Measurements from ENCODE around the gene CAMKK2.

CAMKK2 gene

GRCh38 chr12:121263206-121263935, 33.1 kb downstream of the CAMKK2 start:
- Histone ChIP-seq H3K4me2 (ENCODE audit: low read length) (no peak overlapping the region), H2AFZ (ENCODE audit: low read length) (no peak overlapping the region), H3K9ac (ENCODE audit: low read length) (no peak overlapping the region), H3F3A (ENCODE audit: insufficient read depth, low read length) (no peaks in the 10 kb centered on the region), H3K9me3 (ENCODE audit: low read length) (no peaks in the 10 kb centered on the region), H3K9me2 (ENCODE audit: low read depth, low read length) (no peaks in the 10 kb centered on the region), H3K27me3 (ENCODE audit: insufficient read depth, low read length) (no peaks in the 10 kb centered on the region), H3K4me1 (ENCODE audit: insufficient read depth, low read length, severe bottlenecking) (no peaks in the 10 kb centered on the region), H4K20me1 (ENCODE audit: insufficient read depth, low read length) (no peaks in the 10 kb centered on the region), H3K4me3 (ENCODE audit: low read depth, low read length, poor library complexity, severe bottlenecking) (no peak overlapping the region), H3K36me3 (ENCODE audit: insufficient read depth, low read length) (peaks cover 47% of the 10 kb centered on the region), H3K27ac (ENCODE audit: low read depth, low read length, poor library complexity, severe bottlenecking) (no peak overlapping the region), H3K79me2 (ENCODE audit: insufficient read depth, low read length) (no peaks in the 10 kb centered on the region)
- TF ChIP-seq CTCF (IDR thresholded peaks at IDR 0.05; ENCODE audit: low read length): no peak
- no peak for TF ChIP-seq EZH2 (IDR thresholded peaks at IDR 0.05; ENCODE audit: borderline replicate concordance, low read length)

- Histone ChIP-seq H3K9me2 (ENCODE audit: low read depth, low read length) (no peaks in the 10 kb centered on the region), H3K27me3 (ENCODE audit: insufficient read depth, low read length) (no peaks in the 10 kb centered on the region), H3K79me2 (ENCODE audit: insufficient read depth, low read length) (no peaks in the 10 kb centered on the region), H3K27ac (ENCODE audit: low read depth, low read length, poor library complexity, severe bottlenecking) (no peak overlapping the region), H3K4me3 (ENCODE audit: low read depth, low read length, poor library complexity, severe bottlenecking) (no peak overlapping the region), H3K9me3 (ENCODE audit: low read length) (no peaks in the 10 kb centered on the region), H3F3A (ENCODE audit: insufficient read depth, low read length) (no peaks in the 10 kb centered on the region), H2AFZ (ENCODE audit: low read length) (no peak overlapping the region), H3K36me3 (ENCODE audit: insufficient read depth, low read length) (peaks cover 43% of the 10 kb centered on the region), H3K4me2 (ENCODE audit: low read length) (no peak overlapping the region), H3K4me1 (ENCODE audit: insufficient read depth, low read length, severe bottlenecking) (peaks cover 3% of the 10 kb centered on the region), H4K20me1 (ENCODE audit: insufficient read depth, low read length) (no peaks in the 10 kb centered on the region), H3K9ac (ENCODE audit: low read length) (no peak overlapping the region)
- TF ChIP-seq CTCF (IDR thresholded peaks at IDR 0.05; ENCODE audit: low read length): no peak
- TF ChIP-seq EZH2 (IDR thresholded peaks at IDR 0.05; ENCODE audit: borderline replicate concordance, low read length): no peak
These were observed 35.1 kb downstream of the CAMKK2 start for GRCh38 chr12:121261398-121261797.

GRCh38 chr12:121260091-121260490, 36.4 kb downstream of the CAMKK2 start:
- no peak overlapping the region for H3K9ac ChIP-seq (ENCODE audit: low read length)
- H3K4me2 ChIP-seq (ENCODE audit: low read length): no peak overlapping the region
- H3F3A ChIP-seq (ENCODE audit: insufficient read depth, low read length): no peaks in the 10 kb centered on the region
- H4K20me1 ChIP-seq (ENCODE audit: insufficient read depth, low read length): no peaks in the 10 kb centered on the region
- no peaks in the 10 kb centered on the region for H3K27me3 ChIP-seq (ENCODE audit: insufficient read depth, low read length)
- TF ChIP-seq CTCF (IDR thresholded peaks at IDR 0.05; ENCODE audit: low read length) (no peak), EZH2 (IDR thresholded peaks at IDR 0.05; ENCODE audit: borderline replicate concordance, low read length) (no peak)
- no peak overlapping the region for H2AFZ ChIP-seq (ENCODE audit: low read length)
- H3K9me3 ChIP-seq (ENCODE audit: low read length): no peaks in the 10 kb centered on the region
- peaks cover 46% of the 10 kb centered on the region for H3K36me3 ChIP-seq (ENCODE audit: insufficient read depth, low read length)
- H3K4me1 ChIP-seq (ENCODE audit: insufficient read depth, low read length, severe bottlenecking): peaks cover 3% of the 10 kb centered on the region
- no peak overlapping the region for H3K27ac ChIP-seq (ENCODE audit: low read depth, low read length, poor library complexity, severe bottlenecking)
- no peak overlapping the region for H3K4me3 ChIP-seq (ENCODE audit: low read depth, low read length, poor library complexity, severe bottlenecking)
- H3K79me2 ChIP-seq (ENCODE audit: insufficient read depth, low read length): no peaks in the 10 kb centered on the region
- no peaks in the 10 kb centered on the region for H3K9me2 ChIP-seq (ENCODE audit: low read depth, low read length)
